Esophagus squamous epithelium (tissue), 4 donors: Measurements from ENCODE around the gene ARHGAP45.

ENCODE experiments used
- POLR2A ChIP-seq, 4 donors: fragments of 450-650 bp; IDR thresholded peaks; one replicate each; pipeline ENCODE4 v1.6.1; 2017; ENCODE audit warnings: antibody characterized with exemption in 4 of 4, mild to moderate bottlenecking in 4 of 4, moderate library complexity in 3 of 4
- TF ChIP-seq, protein P1 (sequence below), 6 experiments: fragments of 450-650 bp in 4 of 6; fragments of 200-600 bp in 2 of 6; sonication (generic) in 2 of 6; IDR thresholded peaks; one replicate each; pipeline ENCODE4 v1.5.1; 2016 to 2019; ENCODE audit warnings: antibody characterized with exemption in 6 of 6, mild to moderate bottlenecking in 4 of 6, moderate library complexity in 4 of 6

DNA sequence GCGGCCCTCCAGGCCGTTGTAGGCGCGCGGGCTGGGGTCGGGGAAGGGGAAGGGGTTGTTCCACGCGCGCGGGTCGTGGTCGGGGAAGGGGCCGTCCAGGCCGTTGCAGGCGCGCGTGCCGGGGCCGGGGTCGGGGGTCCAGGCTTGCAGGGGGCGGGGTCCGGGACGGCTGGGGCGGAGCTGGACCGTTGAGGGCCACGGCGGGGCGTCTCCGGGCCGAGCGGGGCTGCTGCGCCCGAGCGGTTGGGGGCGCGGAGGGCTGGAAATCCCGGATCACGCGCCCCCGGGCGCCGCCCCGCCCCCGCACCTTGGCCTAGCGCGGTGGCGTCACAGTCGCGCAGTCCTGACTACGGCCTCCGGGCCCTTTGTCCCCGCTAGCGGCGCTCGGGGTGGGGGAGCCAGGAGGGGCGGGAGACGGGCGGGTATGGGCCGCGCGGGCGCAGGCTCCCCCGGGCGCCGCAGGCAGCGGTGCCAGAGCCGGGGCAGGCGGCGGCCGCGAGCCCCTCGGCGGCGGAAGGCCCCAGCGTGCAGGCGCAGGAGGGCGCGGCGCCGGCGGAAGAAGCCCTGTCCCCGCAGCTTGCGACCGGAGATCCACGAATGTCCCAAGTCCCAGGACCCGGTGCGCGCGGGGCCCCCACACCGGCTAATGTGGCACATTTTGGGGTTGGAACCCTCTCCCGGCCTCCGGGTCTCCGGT lies 37.5 kb downstream of the ARHGAP45 start:
- TF ChIP-seq, protein P1, sequence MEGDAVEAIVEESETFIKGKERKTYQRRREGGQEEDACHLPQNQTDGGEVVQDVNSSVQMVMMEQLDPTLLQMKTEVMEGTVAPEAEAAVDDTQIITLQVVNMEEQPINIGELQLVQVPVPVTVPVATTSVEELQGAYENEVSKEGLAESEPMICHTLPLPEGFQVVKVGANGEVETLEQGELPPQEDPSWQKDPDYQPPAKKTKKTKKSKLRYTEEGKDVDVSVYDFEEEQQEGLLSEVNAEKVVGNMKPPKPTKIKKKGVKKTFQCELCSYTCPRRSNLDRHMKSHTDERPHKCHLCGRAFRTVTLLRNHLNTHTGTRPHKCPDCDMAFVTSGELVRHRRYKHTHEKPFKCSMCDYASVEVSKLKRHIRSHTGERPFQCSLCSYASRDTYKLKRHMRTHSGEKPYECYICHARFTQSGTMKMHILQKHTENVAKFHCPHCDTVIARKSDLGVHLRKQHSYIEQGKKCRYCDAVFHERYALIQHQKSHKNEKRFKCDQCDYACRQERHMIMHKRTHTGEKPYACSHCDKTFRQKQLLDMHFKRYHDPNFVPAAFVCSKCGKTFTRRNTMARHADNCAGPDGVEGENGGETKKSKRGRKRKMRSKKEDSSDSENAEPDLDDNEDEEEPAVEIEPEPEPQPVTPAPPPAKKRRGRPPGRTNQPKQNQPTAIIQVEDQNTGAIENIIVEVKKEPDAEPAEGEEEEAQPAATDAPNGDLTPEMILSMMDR (IDR thresholded peaks at IDR 0.05), result peak in 1 of 6 experiments; percentile 6
- no peak for TF ChIP-seq POLR2A (IDR thresholded peaks at IDR 0.05)
